ENCODE data around the gene TOPAZ1. TPM values are rescaled to one million over a fixed set of nuclear protein-coding genes. Genes with fewer than 3 reads are reported as not detected.

Gene TOPAZ1
- total RNA-seq, 6 experiments from 2014 or later: not detected

DNA sequence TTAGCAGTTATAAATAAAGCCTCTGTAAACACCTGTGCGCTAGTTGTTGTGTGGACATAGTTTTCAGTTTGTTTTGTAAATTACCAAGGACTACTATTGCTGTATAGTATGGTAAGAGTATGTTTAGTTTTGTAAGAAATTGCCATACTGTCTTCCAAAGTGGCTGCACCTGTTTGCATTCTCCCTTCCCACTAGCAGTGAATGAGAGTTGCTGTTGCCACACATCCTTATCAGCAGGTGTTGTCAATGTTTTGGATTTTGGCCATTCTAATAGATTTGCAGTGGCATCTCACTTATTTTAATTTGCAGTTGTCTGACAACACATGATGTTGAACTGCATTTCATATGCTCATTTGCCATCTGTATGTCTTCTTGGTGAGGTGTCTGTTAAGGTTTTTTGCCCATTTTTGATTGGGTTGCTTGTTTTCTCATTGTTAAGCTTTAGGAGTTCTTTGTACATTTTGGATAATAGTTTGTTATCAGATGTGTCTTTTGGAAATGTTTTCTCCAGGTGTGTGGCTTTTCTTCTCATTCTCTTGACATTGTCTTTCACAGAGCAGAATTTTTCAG, 111.8 kb downstream of the TOPAZ1 start:
- intact Hi-C loops (cut with DNase I): no loop called here
- Histone ChIP-seq H3K9me3 (no peaks in the 10 kb centered on the region), H3K4me1 (peaks cover 0 to 31% (median 18%) of the 10 kb centered on the region in 4 donors), H3K27ac (no peak overlapping the region), H3K27me3 (no peaks in the 10 kb centered on the region), H3K4me3 (no peak overlapping the region), H3K36me3 (peaks cover 0 to 6% (median 0%) of the 10 kb centered on the region in 4 donors)
- no peak for TF ChIP-seq POLR2A (IDR thresholded peaks at IDR 0.05)
- TF ChIP-seq, protein P1, sequence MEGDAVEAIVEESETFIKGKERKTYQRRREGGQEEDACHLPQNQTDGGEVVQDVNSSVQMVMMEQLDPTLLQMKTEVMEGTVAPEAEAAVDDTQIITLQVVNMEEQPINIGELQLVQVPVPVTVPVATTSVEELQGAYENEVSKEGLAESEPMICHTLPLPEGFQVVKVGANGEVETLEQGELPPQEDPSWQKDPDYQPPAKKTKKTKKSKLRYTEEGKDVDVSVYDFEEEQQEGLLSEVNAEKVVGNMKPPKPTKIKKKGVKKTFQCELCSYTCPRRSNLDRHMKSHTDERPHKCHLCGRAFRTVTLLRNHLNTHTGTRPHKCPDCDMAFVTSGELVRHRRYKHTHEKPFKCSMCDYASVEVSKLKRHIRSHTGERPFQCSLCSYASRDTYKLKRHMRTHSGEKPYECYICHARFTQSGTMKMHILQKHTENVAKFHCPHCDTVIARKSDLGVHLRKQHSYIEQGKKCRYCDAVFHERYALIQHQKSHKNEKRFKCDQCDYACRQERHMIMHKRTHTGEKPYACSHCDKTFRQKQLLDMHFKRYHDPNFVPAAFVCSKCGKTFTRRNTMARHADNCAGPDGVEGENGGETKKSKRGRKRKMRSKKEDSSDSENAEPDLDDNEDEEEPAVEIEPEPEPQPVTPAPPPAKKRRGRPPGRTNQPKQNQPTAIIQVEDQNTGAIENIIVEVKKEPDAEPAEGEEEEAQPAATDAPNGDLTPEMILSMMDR (IDR thresholded peaks at IDR 0.05): no peak
- WGBS (ENCODE audit: insufficient coverage, low coverage, low lambda C conversion rate, missing lambda C conversion rate): 40% methylated on average over 1 of the region's 1 CpG
- DNase-seq: no peak
- peak; percentile 25 to 61 (median 56) for ATAC-seq

DNA sequence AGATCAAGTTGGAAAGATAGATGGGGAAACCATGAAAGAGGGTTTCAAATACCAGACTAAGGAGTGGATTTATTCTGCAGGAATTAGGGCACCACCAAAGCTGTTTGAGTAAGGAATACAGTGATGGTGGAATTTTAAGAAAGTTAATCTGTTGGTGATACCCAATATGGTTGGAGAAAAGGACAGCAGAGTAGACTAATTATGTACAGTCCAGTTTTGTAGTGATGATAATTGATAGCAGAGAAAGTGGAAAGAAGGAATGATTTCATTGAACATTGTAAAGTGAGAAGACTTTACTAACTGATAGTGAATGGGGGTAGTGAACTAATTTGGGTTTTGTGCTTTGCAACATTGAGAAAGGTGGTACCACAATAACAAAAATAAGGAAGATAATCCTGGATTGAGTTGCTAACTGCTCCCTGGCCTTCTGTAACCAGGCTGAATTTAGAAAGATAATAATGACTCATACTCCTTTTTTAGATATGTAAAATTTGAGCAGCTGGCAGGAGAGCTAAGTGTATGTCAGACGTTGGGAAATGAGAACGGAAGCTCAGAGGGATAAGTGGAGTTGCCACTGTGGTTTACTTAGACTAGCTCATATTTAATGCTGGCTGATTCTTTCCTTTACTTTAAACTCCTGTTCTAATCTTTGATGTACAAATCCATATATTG, 113.8 kb downstream of the TOPAZ1 start:
- Histone ChIP-seq H3K4me1 (peaks cover 0 to 47% (median 24%) of the 10 kb centered on the region in 4 donors), H3K4me3 (no peak overlapping the region)
- no peak for DNase-seq

DNA sequence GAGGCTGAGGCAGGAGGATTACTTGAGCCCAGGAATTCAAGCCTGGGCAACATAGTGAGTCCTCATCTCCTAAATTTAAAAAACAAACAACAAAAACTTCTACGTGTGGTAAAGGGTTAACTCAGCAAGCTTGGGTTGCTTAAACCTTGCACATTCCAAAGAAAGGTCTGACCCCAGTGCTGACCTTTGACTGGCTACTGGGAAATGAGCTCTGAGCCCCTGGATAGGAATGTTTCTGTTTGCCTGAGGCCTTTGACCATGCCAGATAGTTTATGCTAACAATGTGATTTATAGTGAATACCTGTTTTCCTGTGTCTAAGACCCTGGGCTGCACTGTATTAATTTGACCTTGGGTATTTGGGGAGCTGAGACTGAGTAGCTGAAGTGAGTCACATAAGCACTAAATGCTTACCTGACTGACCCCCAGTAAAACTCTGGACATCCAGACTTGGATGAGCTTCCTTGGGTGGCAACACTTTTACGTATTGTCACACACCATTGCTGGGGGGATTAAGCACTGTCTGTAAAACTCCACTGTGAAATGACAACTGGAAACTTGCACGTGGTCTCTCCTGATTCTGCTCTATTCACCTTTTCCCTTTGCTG, 117.6 kb downstream of the TOPAZ1 start:
- intact Hi-C loops (cut with DNase I): no loop called here
- Histone ChIP-seq H3K36me3 (peaks cover 0 to 13% (median 0%) of the 10 kb centered on the region in 4 donors), H3K27me3 (no peaks in the 10 kb centered on the region), H3K9me3 (no peaks in the 10 kb centered on the region), H3K4me3 (no peak overlapping the region), H3K4me1 (peaks cover 0 to 68% (median 35%) of the 10 kb centered on the region in 4 donors), H3K27ac (peak overlapping the region; percentile 33 to 80 (median 60))
- DNase-seq (peak; percentile 42 to 76 (median 59)), ATAC-seq (peak; percentile 76 to 87 (median 83))
- WGBS (ENCODE audit: insufficient coverage, low coverage, low lambda C conversion rate, missing lambda C conversion rate): 21% methylated on average over 3 of the region's 3 CpGs
- no peak for TF ChIP-seq POLR2A (IDR thresholded peaks at IDR 0.05)
- TF ChIP-seq, protein P1 (IDR thresholded peaks at IDR 0.05): no peak

More for the DNA sequence above, 113.8 kb downstream of the TOPAZ1 start:
- Histone ChIP-seq H3K27ac (peak overlapping the region; percentile 23 to 60 (median 41)), H3K27me3 (no peaks in the 10 kb centered on the region), H3K36me3 (peaks cover 0 to 9% (median 0%) of the 10 kb centered on the region in 4 donors), H3K9me3 (no peaks in the 10 kb centered on the region)
- TF ChIP-seq, protein P1 (IDR thresholded peaks at IDR 0.05): no peak
- TF ChIP-seq POLR2A (IDR thresholded peaks at IDR 0.05): no peak
- intact Hi-C loops (cut with DNase I): no loop called here
- 8% methylated on average over 2 of the region's 2 CpGs for WGBS (ENCODE audit: insufficient coverage, low coverage, low lambda C conversion rate, missing lambda C conversion rate)
- ATAC-seq: peak; percentile 54 to 79 (median 64)

DNA sequence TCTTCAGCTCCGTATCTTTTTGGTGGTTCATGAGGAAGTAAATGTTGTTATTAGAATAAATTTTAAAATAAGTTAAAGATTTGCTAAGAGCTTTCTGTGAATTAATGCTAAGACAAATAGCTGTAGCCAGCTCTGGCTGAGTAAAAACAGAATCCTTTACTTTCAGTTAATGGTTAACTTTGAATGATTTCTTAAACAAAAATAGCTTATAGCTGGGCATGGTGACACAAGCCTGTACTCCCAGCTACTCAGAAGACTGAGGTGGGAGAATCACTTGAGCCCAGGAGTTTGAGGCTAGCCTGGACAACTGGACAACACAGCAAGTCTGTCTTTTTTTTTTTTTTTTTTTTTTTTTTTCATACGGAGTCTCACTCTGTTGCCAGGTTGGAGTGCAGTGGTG, 121.9 kb downstream of the TOPAZ1 start:
- intact Hi-C loops (cut with DNase I): no loop called here
- 34% methylated on average over 2 of the region's 2 CpGs for WGBS (ENCODE audit: insufficient coverage, low coverage, low lambda C conversion rate, missing lambda C conversion rate)

More for the DNA sequence above, 121.9 kb downstream of the TOPAZ1 start:
- Histone ChIP-seq H3K4me1 (peaks cover 0 to 52% (median 22%) of the 10 kb centered on the region in 4 donors), H3K27me3 (no peaks in the 10 kb centered on the region), H3K4me3 (no peak overlapping the region), H3K9me3 (no peaks in the 10 kb centered on the region), H3K27ac (peak overlapping the region; percentile 13 to 55 (median 34)), H3K36me3 (peaks cover 0 to 23% (median 0%) of the 10 kb centered on the region in 4 donors)
- TF ChIP-seq, protein P1 (IDR thresholded peaks at IDR 0.05): no peak
- DNase-seq: no peak
- ATAC-seq: peak; percentile 70 to 84 (median 82)

Measured in right lobe of liver (tissue), 6 donors.